Gastroesophageal sphincter (tissue), 3 donors: ENCODE measurements around the gene GPR26.

Experiments
- CTCF ChIP-seq, 4 experiments: fragments of 200-600 bp in 2 of 4; fragments of 450-650 bp in 2 of 4; sonication (generic) in 1 of 4; IDR thresholded peaks; one replicate each; pipeline ENCODE4 v1.5.1; 2017 to 2019; ENCODE audit warnings: antibody characterized with exemption in 4 of 4, mild to moderate bottlenecking in 2 of 4, moderate library complexity in 2 of 4
- EP300 ChIP-seq: sonication (generic); formaldehyde crosslinking; IDR thresholded peaks from one replicate; pipeline ENCODE4 v1.6.1; 2017; ENCODE audit warnings: antibody characterized with exemption, mild to moderate bottlenecking
- POLR2A ChIP-seq, 2 donors: fragments of 450-650 bp; IDR thresholded peaks; one replicate each; pipeline ENCODE4 v1.6.1; 2017; ENCODE audit warnings: antibody characterized with exemption in 2 of 2, mild to moderate bottlenecking in 2 of 2, moderate library complexity in 1 of 2
- POLR2AphosphoS5 ChIP-seq: sonication (generic); formaldehyde crosslinking; IDR thresholded peaks from one replicate; pipeline ENCODE4 v1.6.1; 2017; ENCODE audit warnings: antibody characterized with exemption

DNA sequence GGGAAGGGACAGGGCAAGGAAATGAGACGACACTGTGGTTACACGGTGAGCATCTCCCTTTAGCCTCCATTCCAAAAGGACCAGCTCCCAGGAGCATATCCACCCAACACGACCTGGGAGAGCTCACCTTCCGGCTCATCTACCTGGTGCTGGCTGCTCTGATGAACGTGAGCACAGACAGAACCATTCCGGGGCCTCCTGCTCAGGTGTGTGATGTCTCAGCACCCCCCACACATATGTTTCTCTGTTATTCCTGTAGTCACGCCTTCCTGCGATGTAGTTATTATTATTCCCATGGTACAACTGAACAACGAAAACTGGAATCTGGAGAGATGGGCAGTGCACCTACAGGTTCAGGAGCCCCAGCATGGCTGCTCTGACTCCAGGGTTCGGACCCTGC is 20.5 kb upstream of the GPR26 start:
- TF ChIP-seq EP300 (no peak), POLR2A (IDR thresholded peaks at IDR 0.05) (no peak), CTCF (IDR thresholded peaks at IDR 0.05) (no peak), POLR2AphosphoS5 (no peak)
